Neural crest cell (in vitro differentiated cells): ENCODE results near the gene FHOD3. TPM values are rescaled to one million over a fixed set of nuclear protein-coding genes. Genes with fewer than 3 reads are reported as not detected.
A peak's percentile ranks its signal among the peaks of the same experiment; 100 is the strongest.

Experiments used
- DNase-seq: peaks from one replicate; pipeline ENCODE4 v3.0.0; 2021; ENCODE audit warnings: low read depth, mixed read lengths, low spot score
- H3K27ac Mint-ChIP-seq: one replicate; pipeline ENCODE4 v1.8.0; 2021; ENCODE audit warnings: mild to moderate bottlenecking, mixed read lengths; ENCODE audit not compliant: unreplicated experiment
- H3K27me3 Mint-ChIP-seq: 2 replicates; pipeline ENCODE4 v1.8.0; 2021; ENCODE audit warnings: low read depth, mild to moderate bottlenecking, mixed read lengths
- H3K36me3 Mint-ChIP-seq: 2 replicates; pipeline ENCODE4 v1.8.0; 2021; ENCODE audit warnings: low read depth, mild to moderate bottlenecking, mixed read lengths
- H3K4me1 Mint-ChIP-seq: 2 replicates; pipeline ENCODE4 v1.8.0; 2021; ENCODE audit warnings: mixed read lengths
- H3K4me3 Mint-ChIP-seq: one replicate; pipeline ENCODE4 v1.8.0; 2021; ENCODE audit warnings: mild to moderate bottlenecking, mixed read lengths
- H3K9me3 Mint-ChIP-seq: 2 replicates; pipeline ENCODE4 v1.8.0; 2021; ENCODE audit warnings: mixed read lengths
- CTCF ChIP-seq: fragments of 200-600 bp; sonication (generic); conservative IDR thresholded peaks from 2 replicates; pipeline ENCODE4 v1.5.0; 2021; ENCODE audit warnings: antibody characterized with exemption, mild to moderate bottlenecking
- total RNA-seq: library from RNA; stranded (reverse); gene quantifications from 2 replicates; pipeline ENCODE4 v1.2.1, GENCODE V29; 2021

Gene FHOD3
- total RNA-seq, 1 donor from 2014 or later, result 28.6 TPM

- no peak overlapping the region for H3K27ac Mint-ChIP-seq
Observed at GRCh38 chr18:36408606-36409005, 111.1 kb downstream of the FHOD3 start.

GRCh38 chr18:36409779-36410178 lies 112.3 kb downstream of the FHOD3 start:
- DNase-seq, result no peak
- Mint-ChIP-seq H3K27me3 (no peaks in the 10 kb centered on the region), H3K9me3 (peaks cover 6% of the 10 kb centered on the region), H3K4me3 (no peak overlapping the region), H3K4me1 (peaks cover 10% of the 10 kb centered on the region), H3K36me3 (no peaks in the 10 kb centered on the region), H3K27ac (no peak overlapping the region)
- no peak for TF ChIP-seq CTCF

More at GRCh38 chr18:36408606-36409005, 111.1 kb downstream of the FHOD3 start:
- no peak for TF ChIP-seq CTCF
- Mint-ChIP-seq H3K4me1 (peaks cover 10% of the 10 kb centered on the region), H3K9me3 (peaks cover 6% of the 10 kb centered on the region), H3K36me3 (no peaks in the 10 kb centered on the region), H3K4me3 (no peak overlapping the region), H3K27me3 (no peaks in the 10 kb centered on the region)
- DNase-seq, result no peak

GRCh38 chr18:36410346-36410745 lies 112.8 kb downstream of the FHOD3 start:
- Mint-ChIP-seq H3K36me3 (no peaks in the 10 kb centered on the region), H3K27ac (no peak overlapping the region), H3K9me3 (peaks cover 6% of the 10 kb centered on the region), H3K4me1 (peaks cover 14% of the 10 kb centered on the region), H3K27me3 (no peaks in the 10 kb centered on the region), H3K4me3 (no peak overlapping the region)
- no peak for TF ChIP-seq CTCF
- DNase-seq, result no peak

GRCh38 chr18:36411745-36412168 lies 114.2 kb downstream of the FHOD3 start:
- H3K27me3 Mint-ChIP-seq, result no peaks in the 10 kb centered on the region
- peak; percentile 58 for TF ChIP-seq CTCF
- no peak overlapping the region for H3K4me3 Mint-ChIP-seq
- H3K4me1 Mint-ChIP-seq, result peaks cover 21% of the 10 kb centered on the region
- no peaks in the 10 kb centered on the region for H3K36me3 Mint-ChIP-seq
- H3K27ac Mint-ChIP-seq, result no peak overlapping the region
- no peak for DNase-seq
- H3K9me3 Mint-ChIP-seq, result peaks cover 6% of the 10 kb centered on the region

GRCh38 chr18:36412778-36413177 lies 115.3 kb downstream of the FHOD3 start:
- Mint-ChIP-seq H3K27ac (no peak overlapping the region), H3K4me1 (peaks cover 21% of the 10 kb centered on the region), H3K27me3 (no peaks in the 10 kb centered on the region), H3K4me3 (no peak overlapping the region), H3K36me3 (peaks cover 3% of the 10 kb centered on the region), H3K9me3 (peaks cover 6% of the 10 kb centered on the region)
- no peak for DNase-seq
- TF ChIP-seq CTCF, result peak; percentile 49

DNA sequence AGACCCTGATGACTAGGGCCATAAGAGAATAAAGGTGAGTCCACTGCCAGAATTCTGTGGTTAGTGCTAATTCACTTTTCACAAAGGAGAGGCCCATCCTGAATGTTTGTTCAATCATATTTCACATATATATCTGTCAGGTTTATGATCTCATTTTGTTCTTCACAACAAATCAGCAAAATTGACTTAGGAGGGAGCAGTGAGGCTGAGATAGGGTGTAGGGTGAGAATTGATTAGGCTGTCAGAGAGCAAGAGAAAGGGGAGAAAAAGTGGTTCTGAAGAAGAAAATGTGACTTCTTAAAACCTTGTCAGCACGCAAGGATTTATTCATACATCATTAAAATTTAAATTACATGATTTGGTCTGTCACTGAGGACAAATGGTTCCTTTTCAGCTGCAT lies 117.7 kb downstream of the FHOD3 start:
- Mint-ChIP-seq H3K27me3 (no peaks in the 10 kb centered on the region), H3K27ac (no peak overlapping the region), H3K4me3 (no peak overlapping the region), H3K36me3 (peaks cover 3% of the 10 kb centered on the region), H3K4me1 (peaks cover 21% of the 10 kb centered on the region), H3K9me3 (peaks cover 4% of the 10 kb centered on the region)
- no peak for TF ChIP-seq CTCF
- no peak for DNase-seq
